GM21381 (cell line): ENCODE results near the gene SNX27.
"Not testable (repeated sequence)": the region's sequence is repeated elsewhere in the genome, so short reads cannot be mapped to it uniquely, and the experiment has no call there.

ENCODE experiments used
- ATAC-seq: cut with Tn5 transposase; IDR thresholded peaks from one replicate; pipeline ENCODE4 v1.9.1; 2021; ENCODE audit warnings: mild to moderate bottlenecking, moderate library complexity; ENCODE audit not compliant: unreplicated experiment

The SNX27 gene

DNA sequence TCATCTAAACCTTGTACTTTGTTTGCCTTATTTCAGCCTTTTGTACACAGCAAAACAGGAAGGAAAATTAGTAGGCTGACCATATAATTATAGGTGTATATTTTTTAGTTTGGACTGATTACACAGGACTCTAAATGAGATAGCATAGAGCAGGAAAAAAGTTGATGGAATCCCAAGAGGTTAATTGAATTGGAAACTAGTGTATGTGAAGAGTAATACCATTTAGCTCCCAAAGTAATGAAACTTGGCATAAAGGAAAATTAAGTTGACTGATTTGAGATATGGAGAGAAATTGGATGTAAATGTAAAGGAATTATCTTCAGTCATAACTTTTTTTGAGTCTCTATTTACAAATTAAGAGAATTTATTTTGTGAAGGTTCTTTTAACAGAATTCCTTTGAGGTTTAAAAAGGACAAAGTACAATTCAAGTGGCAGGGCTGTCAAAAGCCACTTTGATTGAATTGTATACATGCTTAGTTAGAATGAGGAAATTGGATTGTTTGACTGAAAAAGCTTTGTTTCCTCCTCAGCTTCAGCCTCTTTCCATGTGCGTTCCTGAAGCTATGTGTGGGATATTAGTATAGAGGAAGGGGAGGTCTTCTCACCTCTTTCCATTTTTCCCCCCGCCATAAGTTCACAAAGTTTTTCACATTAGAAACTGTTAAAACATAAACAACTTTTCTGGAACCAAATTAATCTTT, 26.4 kb downstream of the SNX27 start:
- ATAC-seq, result no peak

DNA sequence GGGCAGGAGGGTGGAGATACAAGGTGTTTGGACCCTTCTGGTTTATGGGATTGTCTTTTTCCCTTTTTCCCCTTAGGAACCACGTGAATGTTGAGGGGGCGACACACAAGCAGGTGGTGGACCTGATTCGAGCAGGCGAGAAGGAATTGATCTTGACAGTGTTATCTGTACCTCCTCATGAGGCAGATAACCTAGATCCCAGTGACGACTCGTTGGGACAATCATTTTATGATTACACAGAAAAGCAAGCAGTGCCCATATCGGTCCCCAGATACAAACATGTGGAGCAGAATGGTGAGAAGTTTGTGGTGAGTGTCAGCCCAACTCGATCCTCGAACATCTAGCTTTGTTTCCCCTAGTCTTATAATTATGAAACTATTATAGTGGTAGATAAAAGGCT, 27.0 kb downstream of the SNX27 start:
- no peak for ATAC-seq

DNA sequence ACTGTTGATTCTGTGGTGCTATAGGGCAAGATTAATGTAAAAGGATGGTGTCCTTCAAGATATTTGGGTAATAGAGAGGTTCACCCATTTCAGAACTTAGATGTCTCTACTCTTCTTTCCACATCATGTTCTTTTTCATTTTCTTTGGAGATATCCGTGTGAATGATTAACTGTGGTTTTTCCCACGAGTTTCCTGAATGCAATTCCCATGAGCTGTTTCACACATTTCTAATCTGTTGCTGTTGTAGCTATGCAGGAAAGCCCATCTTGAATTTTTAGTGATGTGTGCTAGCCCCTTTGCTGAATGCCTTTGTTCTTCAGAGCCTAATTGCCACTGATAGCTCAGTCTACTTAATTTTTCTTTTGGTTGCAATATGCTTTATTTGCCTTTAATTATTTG, 27.6 kb downstream of the SNX27 start:
- ATAC-seq, result no peak

DNA sequence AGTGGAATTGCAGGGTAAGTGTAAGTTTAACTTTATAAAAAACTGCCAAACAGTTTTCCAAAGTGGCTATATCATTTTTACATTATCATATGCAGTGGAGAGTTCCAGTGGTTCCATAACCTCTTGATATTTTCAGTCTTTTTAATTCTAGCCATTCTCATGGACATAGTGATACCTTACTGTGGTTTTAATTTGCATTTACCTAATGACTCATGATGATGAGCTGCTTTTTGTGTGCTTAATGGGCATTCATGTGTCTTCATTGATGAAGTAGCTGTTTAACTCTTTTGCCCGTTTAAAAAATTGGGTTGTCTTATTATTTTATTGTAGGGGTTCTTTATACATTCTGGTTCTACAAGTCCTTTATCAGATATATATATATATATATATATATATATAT, 29.4 kb downstream of the SNX27 start:
- ATAC-seq, result no peak

DNA sequence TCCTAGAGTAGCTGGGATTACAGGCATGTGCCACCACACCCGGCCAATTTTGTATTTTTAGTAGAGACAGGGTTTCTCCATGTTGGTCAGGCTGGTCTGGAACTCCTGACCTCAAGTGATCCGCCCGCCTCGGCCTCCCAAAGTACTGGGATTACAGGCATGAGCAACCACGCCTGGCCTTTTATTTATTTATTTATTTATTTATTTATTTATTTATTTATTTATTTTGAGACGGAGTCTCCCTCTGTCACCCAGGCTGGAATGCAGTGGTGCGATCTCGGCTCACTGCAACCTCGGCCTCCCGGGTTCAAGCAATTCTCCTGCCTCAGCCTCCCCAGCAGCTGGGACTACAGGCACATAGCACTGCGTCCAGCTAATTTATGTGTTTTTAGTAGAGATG, 31.2 kb downstream of the SNX27 start:
- ATAC-seq, result not testable (repeated sequence)

DNA sequence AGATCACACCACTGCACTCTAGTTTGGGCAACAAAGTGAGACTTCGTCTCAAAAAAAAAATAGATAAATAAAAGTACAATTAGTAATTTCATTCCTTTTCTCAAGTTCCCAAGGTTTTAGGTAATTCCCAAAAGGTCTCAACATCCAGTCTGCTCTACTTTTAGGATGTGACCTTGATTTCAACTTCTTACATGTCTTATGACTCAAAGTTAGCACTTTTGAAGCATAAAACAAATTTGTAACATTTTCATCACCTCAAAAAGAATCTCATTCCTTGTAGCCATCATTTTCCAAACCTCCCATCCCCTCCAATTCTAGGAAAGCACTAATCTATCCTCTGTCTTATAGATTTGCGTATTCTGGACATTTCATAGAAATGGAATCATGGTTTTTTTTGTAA, 32.2 kb downstream of the SNX27 start:
- no peak for ATAC-seq

DNA sequence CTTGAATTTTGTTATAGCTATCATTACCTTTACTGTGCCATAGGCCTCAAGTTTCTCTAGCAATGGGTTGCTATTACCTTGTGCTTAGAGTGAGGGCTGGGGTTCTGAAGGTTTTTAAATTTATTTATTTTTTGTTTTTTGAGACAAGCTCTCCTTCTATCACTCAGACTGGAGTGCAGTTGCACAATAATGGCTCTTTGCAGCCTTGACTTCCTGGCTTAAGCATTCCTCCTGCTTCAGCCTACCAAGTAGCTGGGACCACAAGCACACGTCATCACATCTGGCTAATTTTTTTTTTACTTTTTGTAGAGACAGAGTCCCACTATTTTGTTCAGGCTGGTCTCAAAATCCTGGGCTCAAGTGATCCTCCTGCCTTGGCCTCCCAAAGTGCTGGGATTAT, 41.5 kb downstream of the SNX27 start:
- ATAC-seq, result no peak

DNA sequence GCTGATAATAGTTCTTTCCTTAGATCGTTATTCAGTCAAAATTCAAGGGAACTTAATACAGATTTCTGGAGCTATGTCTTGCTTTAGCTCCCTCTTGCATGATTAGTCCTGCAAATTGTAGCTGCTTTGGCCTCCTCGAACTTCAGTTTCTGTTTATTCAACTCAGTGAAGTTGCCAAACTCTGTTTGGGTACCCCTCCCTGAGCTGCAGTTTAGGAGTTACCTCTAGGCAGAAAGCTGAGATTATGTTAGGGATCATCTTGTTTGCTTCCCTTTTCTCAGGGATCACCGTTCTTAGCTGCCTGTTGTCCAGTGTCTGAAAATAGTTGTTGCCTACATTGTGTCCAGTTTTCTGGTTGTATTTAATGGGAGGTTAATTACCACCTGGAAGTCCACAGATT, 43.5 kb downstream of the SNX27 start:
- no peak for ATAC-seq

DNA sequence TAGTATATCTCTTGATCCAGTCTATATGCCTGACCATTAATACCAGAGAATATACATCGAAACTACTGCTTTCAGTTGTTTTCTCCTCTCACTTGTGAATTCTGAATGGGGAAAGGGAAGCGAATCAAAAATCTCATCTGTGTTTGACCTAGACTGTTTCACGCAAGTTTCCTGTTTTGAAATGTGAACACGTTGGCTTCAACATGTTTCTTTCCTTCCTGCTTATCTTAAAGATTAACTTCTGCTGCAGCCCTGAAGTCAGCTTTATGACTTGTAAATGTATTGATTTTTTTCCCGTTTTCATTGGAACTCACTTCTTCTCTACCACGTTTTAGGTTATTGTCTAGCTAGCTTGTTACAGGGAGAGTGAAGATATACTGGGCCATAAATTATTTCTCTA, 49.9 kb downstream of the SNX27 start:
- no peak for ATAC-seq

DNA sequence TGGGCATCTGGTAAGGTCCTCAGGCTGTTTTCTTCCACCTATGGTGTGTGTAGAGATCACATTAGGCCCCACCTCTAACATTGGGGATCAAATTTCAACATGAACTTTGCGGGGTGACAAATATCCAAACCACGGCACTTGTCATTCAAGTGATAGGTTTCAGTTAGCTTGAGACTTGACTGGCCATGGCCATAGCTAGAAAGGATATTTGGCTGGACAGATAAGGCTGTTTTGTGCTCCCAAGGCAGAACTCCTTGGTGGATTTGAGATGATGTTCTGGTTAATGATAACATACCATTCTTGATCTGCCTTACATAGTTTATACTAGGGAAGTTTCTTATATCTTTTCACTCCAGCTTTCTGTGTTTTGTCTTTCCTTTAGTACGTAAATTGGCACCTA, 56.2 kb downstream of the SNX27 start:
- no peak for ATAC-seq

DNA sequence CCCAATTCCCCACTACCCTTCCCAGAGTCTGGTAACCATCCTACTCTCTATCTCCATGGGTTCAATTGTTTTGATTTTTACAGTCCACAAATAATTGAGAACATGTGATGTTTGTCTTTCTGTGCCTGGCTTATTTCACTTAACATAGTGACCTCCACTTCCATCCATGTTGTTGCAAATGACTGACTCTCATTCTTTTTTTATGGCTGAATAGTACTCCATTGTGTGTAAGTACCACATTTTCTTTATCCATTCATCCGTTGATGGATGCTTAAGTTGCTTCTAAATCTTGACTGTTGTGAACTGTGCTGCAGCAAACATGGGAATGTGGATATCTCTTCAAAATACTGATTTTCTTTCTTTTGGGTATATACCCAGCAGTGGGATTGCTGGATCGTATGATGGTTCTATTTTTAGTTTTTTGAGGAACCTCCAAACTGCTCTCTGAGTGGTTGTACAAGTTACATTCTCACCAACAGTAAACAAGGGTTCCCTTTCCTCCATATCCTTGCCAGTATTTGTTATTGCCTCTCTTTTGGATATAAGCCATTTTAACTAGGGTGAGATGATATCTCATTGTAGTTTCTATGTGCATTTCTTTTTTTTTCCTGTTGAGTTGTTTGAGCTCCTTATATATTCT, 58.3 kb downstream of the SNX27 start:
- not testable (repeated sequence) for ATAC-seq

DNA sequence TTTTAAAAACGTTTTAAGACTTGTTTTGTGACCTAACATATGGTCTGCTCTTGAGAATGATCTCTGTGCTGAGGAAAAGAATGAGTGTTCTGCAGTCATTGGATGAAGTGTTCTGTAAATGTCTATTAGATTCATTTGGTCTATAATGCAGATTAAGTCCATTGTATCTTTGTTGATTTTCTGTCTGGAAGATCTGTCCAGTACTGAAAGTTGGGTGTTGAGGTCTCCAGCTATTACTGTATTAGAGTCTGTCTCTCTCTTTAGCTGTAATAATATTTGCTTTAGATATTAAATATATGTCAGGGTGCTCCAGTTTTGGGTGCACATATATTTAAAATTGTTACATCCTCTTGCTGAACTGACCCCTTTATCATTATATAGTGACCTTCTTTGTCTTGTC, 61.6 kb downstream of the SNX27 start:
- ATAC-seq, result no peak

DNA sequence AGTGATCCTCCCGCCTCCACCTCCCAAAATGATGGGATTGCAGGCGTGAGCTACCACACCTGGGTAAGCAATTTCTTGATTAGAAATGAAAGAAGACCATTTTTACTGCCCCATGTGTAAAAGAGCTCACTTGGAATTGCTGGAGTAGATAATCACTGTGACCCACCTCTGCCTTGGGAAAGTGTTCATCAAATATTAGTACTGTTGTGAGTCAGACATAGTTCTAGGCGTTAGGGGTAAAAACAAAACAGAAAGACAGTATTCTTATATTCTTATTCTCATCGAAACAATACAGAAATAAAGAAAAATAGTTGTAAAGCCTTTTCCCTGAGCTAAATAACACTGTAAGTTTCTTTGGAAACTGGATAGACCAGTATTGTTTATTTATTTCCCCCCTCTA, 68.5 kb downstream of the SNX27 start:
- no peak for ATAC-seq

DNA sequence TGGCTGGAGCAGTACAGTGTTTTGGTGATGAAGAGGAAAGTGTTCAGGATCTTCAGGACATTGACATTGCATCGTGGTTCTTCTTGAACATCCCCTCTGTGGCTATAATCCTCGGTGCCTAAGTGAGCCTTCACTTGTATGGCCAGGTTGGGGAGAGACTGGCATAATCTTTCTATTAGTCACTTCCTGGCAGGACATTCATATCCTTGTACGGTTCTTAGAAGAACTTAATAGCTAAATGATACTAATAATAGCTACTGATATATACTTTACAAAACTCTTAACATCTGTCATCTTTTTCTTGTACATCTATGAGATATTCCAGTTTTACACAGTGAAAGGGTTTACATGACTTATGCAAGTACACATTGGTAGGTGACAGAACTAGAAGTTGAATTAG, 69.0 kb downstream of the SNX27 start:
- ATAC-seq, result no peak

DNA sequence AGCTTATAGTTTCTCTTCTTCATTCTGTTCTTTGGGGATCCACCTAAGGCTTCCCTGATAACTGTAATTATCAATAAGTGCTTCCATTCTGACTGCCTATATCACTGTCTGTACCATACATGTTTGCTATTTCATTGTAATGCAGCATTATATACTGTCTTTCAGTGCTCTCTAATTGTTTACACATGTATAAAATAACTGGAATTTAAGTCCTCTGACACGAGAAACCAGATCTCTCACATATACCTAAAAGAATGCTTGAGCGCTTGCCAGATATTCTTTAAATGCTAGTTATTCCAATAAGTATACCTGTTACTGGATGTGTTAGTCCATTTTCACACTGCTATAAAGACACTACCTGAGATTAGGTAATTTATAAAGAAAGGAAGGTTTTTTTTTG, 70.1 kb downstream of the SNX27 start:
- ATAC-seq, result no peak

DNA sequence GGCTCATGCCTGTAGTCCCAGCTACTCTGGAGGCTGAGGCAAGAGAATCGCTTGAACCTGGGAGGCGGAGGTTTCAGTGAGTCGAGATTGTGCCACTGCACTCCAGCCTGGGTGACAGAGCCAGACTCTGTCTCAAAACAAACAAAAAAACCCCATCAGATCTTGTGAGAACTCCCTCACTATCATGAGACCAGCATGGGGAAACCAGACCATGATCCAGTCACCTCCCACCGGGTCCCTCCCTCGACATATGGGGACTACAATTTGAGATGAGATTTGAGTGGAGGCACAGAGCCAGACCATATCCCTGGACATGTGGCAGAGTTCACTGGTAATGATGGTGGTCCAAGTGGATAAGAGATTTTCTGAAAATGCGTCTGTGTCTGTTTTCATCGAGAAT, 71.1 kb downstream of the SNX27 start:
- ATAC-seq, result not testable (repeated sequence)

DNA sequence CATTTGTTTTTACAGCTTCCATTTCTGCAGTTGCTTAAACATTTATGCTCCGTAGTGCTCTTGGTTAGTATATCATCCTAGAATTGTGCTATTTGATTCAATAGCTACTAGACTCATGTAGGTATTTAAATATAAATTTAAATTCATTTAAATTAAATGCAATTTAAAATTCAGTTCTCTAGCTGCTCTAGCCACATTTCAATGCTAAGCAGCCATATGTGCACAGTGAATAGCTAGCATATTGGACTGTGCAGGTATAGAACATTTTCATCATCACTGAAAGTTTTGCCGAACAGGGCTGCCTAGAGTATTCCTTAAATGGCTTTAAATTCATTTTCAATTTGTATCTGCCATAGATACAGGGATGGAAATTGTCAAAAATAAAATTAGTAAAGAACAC, 72.3 kb downstream of the SNX27 start:
- ATAC-seq, result no peak

DNA sequence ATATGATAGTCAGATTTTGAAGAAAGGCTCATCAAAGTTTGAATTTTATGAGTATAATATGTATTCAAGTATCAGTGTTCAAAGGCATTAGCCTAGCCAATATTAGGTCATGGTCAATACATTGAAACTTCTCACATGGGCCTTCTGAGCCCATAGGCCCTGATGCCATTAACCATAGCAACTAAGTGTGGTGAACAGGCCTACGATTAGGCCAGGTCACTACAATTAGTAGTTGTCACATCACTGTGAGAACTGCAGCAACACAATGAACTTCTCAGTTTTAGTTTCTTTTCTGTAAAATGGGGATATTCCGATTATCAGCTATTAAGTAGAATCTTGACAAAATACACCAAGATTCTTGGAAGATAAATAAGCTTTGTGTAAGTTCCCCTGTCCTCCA, 74.7 kb downstream of the SNX27 start:
- ATAC-seq, result no peak

DNA sequence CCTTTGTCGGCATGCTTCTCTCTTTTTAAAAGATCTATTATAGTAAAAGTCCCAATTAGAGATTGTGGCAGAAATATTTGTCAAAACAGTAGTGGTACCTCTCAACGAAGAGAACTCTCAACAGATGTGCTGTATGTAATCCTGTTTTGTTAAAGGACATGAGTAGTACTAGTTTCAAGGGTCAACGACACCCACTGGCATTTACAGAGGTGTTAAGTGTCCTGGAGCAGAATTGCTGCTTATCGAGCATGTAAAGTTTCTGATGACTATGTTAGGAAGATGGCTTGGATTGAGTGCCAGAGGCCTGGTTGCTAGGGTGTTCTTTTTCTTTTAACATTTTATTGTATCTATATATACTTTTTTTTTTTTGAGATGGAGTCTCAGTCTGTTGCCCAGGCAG, 77.6 kb downstream of the SNX27 start:
- ATAC-seq, result no peak

DNA sequence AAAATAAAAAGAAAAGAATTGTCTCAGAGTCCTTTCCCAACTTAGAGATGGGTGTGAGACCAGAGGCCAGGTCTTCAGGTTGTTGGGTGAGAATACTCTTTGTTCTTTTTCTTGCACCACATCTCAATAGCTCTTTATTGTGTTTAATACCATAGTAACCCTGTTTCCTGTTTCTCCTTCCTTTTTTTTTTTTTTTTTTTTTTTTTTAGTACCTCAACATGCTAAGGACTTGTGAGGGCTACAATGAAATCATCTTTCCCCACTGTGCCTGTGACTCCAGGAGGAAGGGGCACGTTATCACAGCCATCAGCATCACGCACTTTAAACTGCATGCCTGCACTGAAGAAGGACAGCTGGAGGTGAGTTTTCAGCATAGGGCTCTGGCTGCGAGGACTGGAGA, 80.4 kb downstream of the SNX27 start:
- no peak for ATAC-seq

DNA sequence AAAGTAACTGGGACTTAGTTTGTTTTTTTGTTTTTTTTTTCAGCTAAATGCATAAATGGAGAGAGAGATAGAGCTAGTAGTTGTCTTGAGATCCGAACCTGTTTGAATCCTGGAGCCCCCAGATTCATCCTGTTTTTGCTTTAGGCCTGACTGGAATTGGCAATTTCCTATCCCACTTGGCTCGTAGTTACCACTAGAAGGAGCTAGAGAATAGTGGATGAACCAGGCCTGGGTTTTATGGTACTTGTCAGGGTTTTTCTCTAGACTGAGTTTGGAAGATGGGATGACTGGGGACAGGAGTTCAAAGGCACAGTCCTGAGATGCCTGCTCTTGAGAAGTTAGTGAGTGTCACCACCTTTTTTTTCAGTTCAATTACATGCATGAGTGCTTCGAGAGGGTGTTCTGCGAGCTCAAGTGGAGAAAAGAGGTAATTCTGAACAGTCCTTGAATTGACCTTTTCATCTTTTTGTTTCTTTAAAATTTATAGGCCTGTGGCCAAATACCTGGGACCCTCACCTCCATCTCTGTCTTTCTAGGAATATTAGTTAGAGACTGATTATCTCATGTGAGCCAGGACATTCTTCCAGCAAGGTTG, 81.3 kb downstream of the SNX27 start:
- ATAC-seq, result no peak

DNA sequence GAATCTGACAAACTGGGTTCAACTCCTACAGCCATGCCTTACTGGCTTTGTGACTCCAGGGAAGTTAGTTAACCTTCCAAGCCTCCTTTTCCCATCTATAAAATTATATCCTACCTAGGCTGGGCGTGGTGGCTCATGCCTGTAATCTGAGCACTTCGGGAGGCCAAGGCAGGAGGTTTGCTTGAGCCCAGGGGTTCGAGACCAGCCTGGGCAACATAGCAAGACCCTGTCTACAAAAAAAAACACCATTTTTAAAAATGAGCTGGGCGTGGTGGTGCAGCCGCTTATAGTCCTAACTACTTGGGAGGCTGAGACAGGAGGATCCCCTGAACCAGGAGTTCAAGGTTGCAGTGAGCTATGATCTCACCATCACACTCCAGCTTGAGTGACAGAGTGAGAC, 89.7 kb downstream of the SNX27 start:
- ATAC-seq, result no peak

DNA sequence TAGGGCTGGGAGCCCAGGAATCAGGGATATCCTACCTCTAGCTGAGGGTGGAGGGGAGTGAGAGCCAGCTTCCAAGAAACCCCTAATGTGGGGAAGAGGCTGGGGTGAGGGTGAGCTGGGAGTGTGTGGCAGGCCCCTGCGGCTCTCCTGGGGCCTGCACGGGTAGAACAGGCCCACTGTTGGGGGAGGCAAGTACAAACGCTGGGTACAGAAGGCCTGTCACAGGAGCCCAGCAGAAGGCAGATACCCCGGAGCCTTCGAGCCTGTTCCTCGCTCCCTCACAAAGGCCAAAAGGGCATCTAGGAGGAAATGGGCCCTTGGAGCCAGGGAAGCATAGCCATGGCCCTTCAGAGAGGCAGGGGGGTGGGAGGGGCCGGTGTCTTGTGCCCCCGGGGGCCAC, 91.1 kb downstream of the SNX27 start:
- ATAC-seq, result no peak
